Measurements from ENCODE around the gene TNFRSF18.

DNA sequence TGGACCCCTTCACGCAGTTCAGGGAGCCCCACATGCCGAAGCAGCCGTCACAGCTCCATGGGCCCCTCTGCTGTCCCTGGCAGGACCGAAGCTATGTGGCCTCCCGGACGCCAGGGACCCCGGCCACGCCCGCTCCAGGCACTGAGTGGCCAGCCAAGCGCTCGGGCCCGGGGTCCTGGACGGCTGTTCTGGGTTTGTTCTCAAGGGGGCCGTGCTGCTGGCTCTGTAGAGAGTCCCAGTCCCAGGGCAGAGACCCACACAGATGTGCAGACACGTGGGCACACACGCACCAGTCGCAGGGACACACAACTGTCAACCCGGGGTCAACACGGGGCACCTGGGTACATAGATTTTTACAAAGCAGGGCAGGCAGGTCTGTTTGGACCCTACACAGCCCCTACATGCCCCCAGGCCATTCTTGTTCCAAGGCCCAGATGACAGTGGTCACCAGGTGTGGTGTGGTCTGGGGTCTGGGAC is 32.3 kb upstream of the TNFRSF18 start:
- TF ChIP-seq, protein P1, sequence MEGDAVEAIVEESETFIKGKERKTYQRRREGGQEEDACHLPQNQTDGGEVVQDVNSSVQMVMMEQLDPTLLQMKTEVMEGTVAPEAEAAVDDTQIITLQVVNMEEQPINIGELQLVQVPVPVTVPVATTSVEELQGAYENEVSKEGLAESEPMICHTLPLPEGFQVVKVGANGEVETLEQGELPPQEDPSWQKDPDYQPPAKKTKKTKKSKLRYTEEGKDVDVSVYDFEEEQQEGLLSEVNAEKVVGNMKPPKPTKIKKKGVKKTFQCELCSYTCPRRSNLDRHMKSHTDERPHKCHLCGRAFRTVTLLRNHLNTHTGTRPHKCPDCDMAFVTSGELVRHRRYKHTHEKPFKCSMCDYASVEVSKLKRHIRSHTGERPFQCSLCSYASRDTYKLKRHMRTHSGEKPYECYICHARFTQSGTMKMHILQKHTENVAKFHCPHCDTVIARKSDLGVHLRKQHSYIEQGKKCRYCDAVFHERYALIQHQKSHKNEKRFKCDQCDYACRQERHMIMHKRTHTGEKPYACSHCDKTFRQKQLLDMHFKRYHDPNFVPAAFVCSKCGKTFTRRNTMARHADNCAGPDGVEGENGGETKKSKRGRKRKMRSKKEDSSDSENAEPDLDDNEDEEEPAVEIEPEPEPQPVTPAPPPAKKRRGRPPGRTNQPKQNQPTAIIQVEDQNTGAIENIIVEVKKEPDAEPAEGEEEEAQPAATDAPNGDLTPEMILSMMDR (IDR thresholded peaks at IDR 0.05; ENCODE audit: low read depth, low read length, poor library complexity, severe bottlenecking), result no peak
- TF ChIP-seq EZH2phosphoT487 (IDR thresholded peaks at IDR 0.05; ENCODE audit: borderline replicate concordance, low read length), result no peak

Data from DOHH2 (cell line).